HG03558 (cell line): ENCODE measurements around the gene CENPP.

ENCODE experiments used
- ATAC-seq: cut with Tn5 transposase; IDR thresholded peaks from one replicate; pipeline ENCODE4 v1.9.1; 2021; ENCODE audit warnings: moderate number of reproducible peaks; ENCODE audit not compliant: unreplicated experiment; ENCODE audit errors: extremely low read depth

CENPP gene

GRCh38 chr9:92467511-92467910 lies 141.8 kb downstream of the CENPP start:
- ATAC-seq: no peak

GRCh38 chr9:92468206-92468605 lies 142.5 kb downstream of the CENPP start:
- no peak for ATAC-seq

GRCh38 chr9:92474587-92474986 lies 148.8 kb downstream of the CENPP start:
- no peak for ATAC-seq

- no peak for ATAC-seq
Observed at GRCh38 chr9:92476962-92477361, 151.2 kb downstream of the CENPP start.

GRCh38 chr9:92478783-92479182 lies 153.0 kb downstream of the CENPP start:
- ATAC-seq: no peak

GRCh38 chr9:92479346-92479745 lies 153.6 kb downstream of the CENPP start:
- no peak for ATAC-seq

- ATAC-seq: no peak
Observed at GRCh38 chr9:92480291-92480771, 154.6 kb downstream of the CENPP start.

- ATAC-seq: no peak
Observed at GRCh38 chr9:92480986-92481633, 155.4 kb downstream of the CENPP start.

GRCh38 chr9:92482329-92482728 lies 156.6 kb downstream of the CENPP start, which contains the start of gene ASPN:
ASPN (minus strand) TSS chr9:92482506.
- no peak for ATAC-seq

GRCh38 chr9:92482805-92483204 lies 157.1 kb downstream of the CENPP start:
- no peak for ATAC-seq

GRCh38 chr9:92483627-92484545 lies 158.1 kb downstream of the CENPP start:
- no peak for ATAC-seq

GRCh38 chr9:92484563-92484962 lies 158.8 kb downstream of the CENPP start:
- no peak for ATAC-seq

GRCh38 chr9:92486371-92486770 lies 160.6 kb downstream of the CENPP start:
- no peak for ATAC-seq

GRCh38 chr9:92488681-92489550 lies 163.2 kb downstream of the CENPP start:
- ATAC-seq: no peak

- no peak for ATAC-seq
Observed at GRCh38 chr9:92492781-92493401, 167.1 kb downstream of the CENPP start.

- ATAC-seq: no peak
Observed at GRCh38 chr9:92493749-92494387, 168.1 kb downstream of the CENPP start.

- no peak for ATAC-seq
Observed at GRCh38 chr9:92494856-92495255, 169.1 kb downstream of the CENPP start.

GRCh38 chr9:92496396-92497176 lies 170.8 kb downstream of the CENPP start:
- ATAC-seq: no peak

GRCh38 chr9:92499701-92500100 lies 173.9 kb downstream of the CENPP start:
- no peak for ATAC-seq
